IPS-11a (cell line): Measurements from ENCODE around the gene PLA2G4D.

ENCODE experiments used
- H3K4me3 ChIP-seq: one replicate; pipeline ENCODE4 v1.5.1; 2013; ENCODE audit warnings: low read depth, low read length, control low read depth

PLA2G4D gene

GRCh38 chr15:42031198-42031915, 63.0 kb downstream of the PLA2G4D start:
- no peak overlapping the region for H3K4me3 ChIP-seq

DNA sequence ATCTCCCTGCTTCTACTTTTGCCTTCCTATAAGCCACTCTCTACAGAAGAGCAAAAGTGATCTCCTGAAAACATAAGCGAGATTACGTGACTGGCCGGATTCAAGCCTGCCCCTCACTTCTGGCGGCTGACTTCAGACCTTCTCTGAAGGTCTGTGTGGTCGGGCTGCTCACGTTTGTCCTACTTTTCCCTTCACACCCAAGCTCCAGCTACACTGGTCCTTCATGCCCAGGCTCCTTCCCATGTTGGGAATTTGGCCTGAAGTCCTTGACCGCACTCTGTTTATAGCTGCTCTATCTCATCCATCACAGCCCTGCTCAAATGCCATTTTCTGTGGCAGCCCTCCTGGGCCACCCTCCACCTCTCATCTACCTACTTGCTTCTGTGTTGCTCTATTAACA, 66.8 kb downstream of the PLA2G4D start:
- no peak overlapping the region for H3K4me3 ChIP-seq

GRCh38 chr15:42024303-42024702, 70.1 kb downstream of the PLA2G4D start:
- H3K4me3 ChIP-seq, result no peak overlapping the region

DNA sequence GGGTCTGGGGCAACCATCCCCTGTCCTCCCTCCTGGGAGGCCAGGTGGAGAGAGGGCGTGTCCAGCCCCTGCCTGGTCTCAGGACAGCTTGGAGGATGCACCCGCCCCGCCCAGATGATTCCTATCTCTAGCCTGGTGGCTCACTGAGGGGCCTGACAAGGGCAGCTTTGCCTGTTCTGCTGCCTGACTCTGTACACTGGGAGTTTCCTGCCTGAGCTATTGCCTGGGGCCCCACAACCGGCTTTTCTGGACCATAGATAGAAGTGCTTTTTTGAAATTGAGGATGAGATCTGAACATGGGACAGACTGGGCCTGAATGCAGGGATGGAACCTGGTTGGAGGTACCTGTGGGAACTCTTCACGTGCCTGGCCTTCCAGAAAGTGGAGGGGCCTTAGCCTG, 72.8 kb downstream of the PLA2G4D start:
- H3K4me3 ChIP-seq, result no peak overlapping the region

DNA sequence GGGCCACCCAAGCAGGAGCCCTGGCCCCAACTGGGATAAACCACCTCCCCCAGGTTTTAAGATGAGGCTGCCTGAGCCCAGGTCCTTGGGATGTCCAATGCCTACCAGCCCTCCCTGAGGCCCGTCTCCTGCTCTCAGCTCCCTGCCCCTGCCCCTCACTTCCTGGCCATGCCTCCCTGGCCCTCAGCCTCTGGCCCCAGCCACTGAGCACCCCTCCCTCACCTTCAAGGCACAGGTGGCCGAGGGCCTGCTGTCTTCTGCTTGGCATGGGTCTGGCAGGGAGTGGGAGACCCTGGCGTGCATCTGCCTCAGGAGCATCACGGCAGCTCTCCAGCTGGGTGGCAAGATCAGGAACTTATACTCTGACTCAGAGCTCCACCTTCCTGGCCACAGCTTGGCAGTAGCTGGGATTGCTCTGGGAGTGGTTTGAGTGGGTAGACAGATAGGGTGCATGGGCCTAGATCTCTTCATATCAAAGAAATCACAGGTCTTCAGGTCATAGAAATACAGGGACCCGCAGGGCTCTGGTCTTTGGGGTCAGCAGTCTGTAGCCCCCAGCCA, 73.6 kb downstream of the PLA2G4D start, which contains the start of gene PLA2G4E:
TSS of gene PLA2G4E (minus strand) at position 330 of the 561 bp plus-strand sequence. CDS start at position 318, 12 bp downstream.
- H3K4me3 ChIP-seq, result no peak within 1 kb of the TSS

GRCh38 chr15:42018306-42019224, 75.8 kb downstream of the PLA2G4D start:
- no peak overlapping the region for H3K4me3 ChIP-seq
